Measurements from ENCODE around the gene SLC39A6. TPM values are rescaled to one million over a fixed set of nuclear protein-coding genes. Genes with fewer than 3 reads are reported as not detected.

SLC39A6 gene
- total RNA-seq, 2 experiments from 2014 or later: 23.9 to 28.6 TPM

- Mint-ChIP-seq H3K4me3 (no peak overlapping the region), H3K4me1 (peaks cover 37% of the 10 kb centered on the region), H3K9me3 (ENCODE audit: low read depth) (no peaks in the 10 kb centered on the region), H3K27me3 (no peaks in the 10 kb centered on the region), H3K27ac (no peak overlapping the region), H3K36me3 (ENCODE audit: low read depth) (peaks cover 11% of the 10 kb centered on the region)
- intact Hi-C loops (cut with DNase I, micrococcal nuclease): loop anchor here (10.0 kb wide), 3 partner anchors 479 to 1199 kb away; partner anchors contain the start of genes GALNT1 (in 1 of the 2) and INO80C (in 1 of the 2)
- DNase-seq: no peak
- no peak for ATAC-seq
- ChIA-PET CTCF (interaction anchor here (1.6 kb wide), 1 partner anchor 31 kb away, joined by 3 read pairs; no protein-coding TSS in a partner anchor), POLR2A (no interaction called here)
These were observed 64.9 kb downstream of the SLC39A6 start for GRCh38 chr18:36064027-36064808.

- intact Hi-C loops (cut with DNase I, micrococcal nuclease): no loop called here
- Mint-ChIP-seq H3K4me1 (peaks cover 25% of the 10 kb centered on the region), H3K4me3 (no peak overlapping the region), H3K9me3 (ENCODE audit: low read depth) (no peaks in the 10 kb centered on the region), H3K27ac (no peak overlapping the region), H3K27me3 (no peaks in the 10 kb centered on the region), H3K36me3 (ENCODE audit: low read depth) (peaks cover 11% of the 10 kb centered on the region)
- POLR2A ChIA-PET: no interaction called here
- no peak for ATAC-seq
- DNase-seq: no peak
- CTCF ChIA-PET: no interaction called here
These were observed 70.5 kb downstream of the SLC39A6 start for GRCh38 chr18:36058674-36059073.

Other genes with a start within 250 kb of the SLC39A6 start
- 10 to 100 TPM; 27.9 to 32.1 TPM for gene RPRD1A, start 61.8 kb downstream of the SLC39A6 start, total RNA-seq
- gene ELP2, start 559 bp upstream of the SLC39A6 start, total RNA-seq: 100 to 1,000 TPM in 1 of 2 experiments, 10 to 100 TPM in 1; 76.5 to 114 TPM
- gene MOCOS, start 58.2 kb upstream of the SLC39A6 start, total RNA-seq: under 1 TPM; 0.07 to 0.11 TPM
- gene FHOD3, start 168.4 kb upstream of the SLC39A6 start, total RNA-seq: not detected